ENCODE results near the gene BDH1. TPM values are rescaled to one million over a fixed set of nuclear protein-coding genes. Genes with fewer than 3 reads are reported as not detected.
"Not testable (repeated sequence)": the region's sequence is repeated elsewhere in the genome, so short reads cannot be mapped to it uniquely, and the experiment has no call there.

Gene BDH1, protein sequence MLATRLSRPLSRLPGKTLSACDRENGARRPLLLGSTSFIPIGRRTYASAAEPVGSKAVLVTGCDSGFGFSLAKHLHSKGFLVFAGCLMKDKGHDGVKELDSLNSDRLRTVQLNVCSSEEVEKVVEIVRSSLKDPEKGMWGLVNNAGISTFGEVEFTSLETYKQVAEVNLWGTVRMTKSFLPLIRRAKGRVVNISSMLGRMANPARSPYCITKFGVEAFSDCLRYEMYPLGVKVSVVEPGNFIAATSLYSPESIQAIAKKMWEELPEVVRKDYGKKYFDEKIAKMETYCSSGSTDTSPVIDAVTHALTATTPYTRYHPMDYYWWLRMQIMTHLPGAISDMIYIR
- 6.9 TPM for total RNA-seq
- 13.7 TPM for polyA plus RNA-seq

- H3K4me3 ChIP-seq (ENCODE audit: low read depth, low read length) = peak within 1 kb of the TSS; percentile 64
- under 1% methylated on average over 96 of the region's 96 CpGs for WGBS
- DNase-seq (ENCODE audit: extremely low spot score) = no peak
- H3K27ac ChIP-seq (ENCODE audit: low read depth) = peak within 1 kb of the TSS; percentile 83
- H3K36me3 ChIP-seq (ENCODE audit: insufficient read depth) = no peaks in the 10 kb centered on the region
- no peaks in the 10 kb centered on the region for H3K4me1 ChIP-seq (ENCODE audit: insufficient read depth)
Measured at GRCh38 chr3:197555281-197556261, at the start of gene BDH1. BDH1 (minus strand) TSS chr3:197555968; CDS start chr3:197546443, 9,525 bp downstream.

- Histone ChIP-seq H3K4me1 (ENCODE audit: insufficient read depth) (no peaks in the 10 kb centered on the region), H3K36me3 (ENCODE audit: insufficient read depth) (no peaks in the 10 kb centered on the region), H3K4me3 (ENCODE audit: low read depth, low read length) (no peak overlapping the region), H3K27ac (ENCODE audit: low read depth) (no peak overlapping the region)
- 95% methylated on average over 15 of the region's 15 CpGs for WGBS
- no peak for DNase-seq (ENCODE audit: extremely low spot score)
Measured at GRCh38 chr3:197603317-197603933, 47.7 kb upstream of the BDH1 start.

- H3K36me3 ChIP-seq (ENCODE audit: insufficient read depth); H3K4me3 ChIP-seq (ENCODE audit: low read depth, low read length); H3K27ac ChIP-seq (ENCODE audit: low read depth); H3K4me1 ChIP-seq (ENCODE audit: insufficient read depth); DNase-seq (ENCODE audit: extremely low spot score): not testable (repeated sequence)
- WGBS = 96% methylated on average over 30 of the region's 31 CpGs
Measured at GRCh38 chr3:197602351-197602750, 46.6 kb upstream of the BDH1 start.

DNA sequence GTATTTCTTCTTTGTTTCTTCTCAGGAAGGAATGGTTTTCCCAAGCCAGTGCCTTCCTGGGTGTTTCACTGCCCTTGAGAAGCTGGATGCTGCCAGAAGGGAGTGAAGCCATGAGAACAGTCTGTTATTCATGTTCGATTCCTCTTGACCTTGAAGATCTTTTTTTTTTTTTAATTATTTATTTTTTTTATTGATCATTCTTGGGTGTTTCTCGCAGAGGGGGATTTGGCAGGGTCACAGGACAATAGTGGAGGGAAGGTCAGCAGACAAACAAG lies 45.7 kb upstream of the BDH1 start:
- 88% methylated on average over 2 of the region's 2 CpGs for WGBS
- H3K27ac ChIP-seq (ENCODE audit: low read depth); H3K4me1 ChIP-seq (ENCODE audit: insufficient read depth): not testable (repeated sequence)

DNA sequence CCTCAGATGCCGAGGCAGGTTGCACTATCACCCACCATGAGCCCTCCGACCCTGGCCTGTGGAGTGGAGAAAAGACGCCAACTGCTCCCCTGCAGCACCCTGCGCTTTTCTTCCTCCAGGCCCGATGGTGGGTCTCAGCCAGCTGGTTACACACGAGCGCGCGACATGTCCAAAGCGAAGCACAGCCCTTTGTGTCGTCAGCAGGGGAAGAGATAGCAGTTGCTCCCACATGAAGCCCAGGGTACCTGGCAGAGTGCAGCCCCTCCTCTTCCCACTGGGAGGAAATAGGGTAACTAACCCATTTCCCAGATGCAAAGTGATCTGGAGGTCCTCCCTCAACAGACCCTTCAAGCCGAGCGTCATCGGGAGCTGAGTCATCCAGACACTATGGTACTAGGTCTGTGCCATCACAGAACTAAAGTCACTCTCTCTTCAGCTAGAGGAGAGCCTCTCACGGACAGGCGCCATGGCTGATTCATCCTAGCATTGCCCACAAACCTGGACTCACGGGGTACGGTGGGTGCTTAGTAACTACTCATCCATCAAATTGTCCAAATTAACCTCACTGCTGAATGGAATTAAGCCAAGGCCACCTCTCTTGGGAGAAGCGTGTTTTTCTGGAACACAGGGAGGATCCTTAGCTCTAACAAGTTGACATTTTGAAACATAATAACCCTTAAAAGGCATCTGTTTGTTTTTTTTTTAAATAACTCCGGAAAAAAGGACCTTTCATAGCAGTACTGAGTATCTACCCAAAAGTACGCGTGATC lies 45.2 kb upstream of the BDH1 start:
- no peaks in the 10 kb centered on the region for H3K4me1 ChIP-seq (ENCODE audit: insufficient read depth)
- no peaks in the 10 kb centered on the region for H3K36me3 ChIP-seq (ENCODE audit: insufficient read depth)
- no peak for DNase-seq (ENCODE audit: extremely low spot score)
- no peak overlapping the region for H3K27ac ChIP-seq (ENCODE audit: low read depth)
- WGBS = 91% methylated on average over 22 of the region's 22 CpGs
- no peak overlapping the region for H3K4me3 ChIP-seq (ENCODE audit: low read depth, low read length)

More for the DNA sequence above, 45.7 kb upstream of the BDH1 start:
- not testable (repeated sequence) for DNase-seq (ENCODE audit: extremely low spot score); H3K36me3 ChIP-seq (ENCODE audit: insufficient read depth); H3K4me3 ChIP-seq (ENCODE audit: low read depth, low read length)

DNA sequence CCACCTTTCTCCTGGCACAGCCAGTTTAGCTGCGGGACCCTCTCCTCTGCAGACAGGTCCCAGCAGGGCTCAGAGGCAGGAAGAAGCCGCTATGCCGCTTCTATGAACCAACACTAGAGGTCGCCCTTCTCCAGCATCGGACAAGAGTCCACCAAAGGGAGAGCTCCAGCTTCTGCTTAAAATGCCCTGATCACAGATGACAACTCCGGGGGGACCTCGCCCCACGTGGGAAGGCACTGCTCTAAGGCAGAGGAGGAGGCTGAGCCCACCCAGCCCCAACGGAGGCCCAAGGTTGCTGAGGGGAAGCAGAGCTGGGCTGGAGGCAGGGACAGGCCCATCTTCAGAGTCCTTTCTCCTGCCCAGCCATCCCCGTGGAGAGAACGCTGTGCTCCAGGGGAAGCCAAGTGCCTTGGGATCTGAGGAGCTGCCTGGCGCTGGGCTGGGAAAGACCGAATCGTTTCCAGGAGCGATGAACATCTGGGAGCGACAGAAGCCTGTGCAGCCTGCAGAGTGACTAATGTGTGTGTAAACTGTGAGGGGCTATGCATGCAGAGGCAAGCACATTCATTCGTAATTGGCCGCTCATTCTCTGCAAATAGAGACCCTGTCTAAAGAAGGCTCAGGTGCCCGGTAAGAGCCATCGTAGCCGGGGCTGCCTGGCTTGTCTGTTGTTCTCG lies 43.5 kb upstream of the BDH1 start:
- Histone ChIP-seq H3K4me1 (ENCODE audit: insufficient read depth) (no peaks in the 10 kb centered on the region), H3K27ac (ENCODE audit: low read depth) (no peak overlapping the region), H3K36me3 (ENCODE audit: insufficient read depth) (no peaks in the 10 kb centered on the region), H3K4me3 (ENCODE audit: low read depth, low read length) (no peak overlapping the region)
- WGBS = 25% methylated on average over 22 of the region's 22 CpGs
- no peak for DNase-seq (ENCODE audit: extremely low spot score)

GRCh38 chr3:197598404-197598980 lies 42.7 kb upstream of the BDH1 start:
- DNase-seq (ENCODE audit: extremely low spot score) = no peak

DNA sequence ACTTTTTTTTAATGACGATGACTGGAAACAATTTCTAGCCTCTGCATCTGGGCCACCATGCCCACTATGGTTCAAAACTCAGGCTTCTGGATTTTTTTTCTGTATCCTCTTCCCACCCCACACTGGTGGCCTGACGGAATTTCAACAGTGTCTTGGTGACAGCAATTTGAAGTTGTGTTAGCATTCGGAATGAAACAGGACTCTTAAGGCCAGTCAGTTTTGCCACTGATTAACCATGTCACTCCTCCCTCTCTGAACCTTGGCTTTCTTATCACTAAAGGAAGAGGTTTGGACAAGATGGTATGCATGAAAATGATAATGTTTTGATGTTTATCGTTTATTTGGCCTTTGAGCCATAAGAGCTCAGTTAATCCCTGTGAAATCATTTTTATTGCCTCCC lies 41.6 kb upstream of the BDH1 start:
- DNase-seq (ENCODE audit: extremely low spot score) = no peak
- Histone ChIP-seq H3K27ac (ENCODE audit: low read depth) (no peak overlapping the region), H3K4me3 (ENCODE audit: low read depth, low read length) (no peak overlapping the region), H3K4me1 (ENCODE audit: insufficient read depth) (no peaks in the 10 kb centered on the region), H3K36me3 (ENCODE audit: insufficient read depth) (no peaks in the 10 kb centered on the region)
- 42% methylated on average over 4 of the region's 4 CpGs for WGBS

More at GRCh38 chr3:197598404-197598980, 42.7 kb upstream of the BDH1 start:
- Histone ChIP-seq H3K4me3 (ENCODE audit: low read depth, low read length) (no peak overlapping the region), H3K4me1 (ENCODE audit: insufficient read depth) (no peaks in the 10 kb centered on the region), H3K36me3 (ENCODE audit: insufficient read depth) (no peaks in the 10 kb centered on the region), H3K27ac (ENCODE audit: low read depth) (no peak overlapping the region)
- 49% methylated on average over 15 of the region's 15 CpGs for WGBS

- H3K4me1 ChIP-seq (ENCODE audit: insufficient read depth) = no peaks in the 10 kb centered on the region
- no peak overlapping the region for H3K27ac ChIP-seq (ENCODE audit: low read depth)
- WGBS = 60% methylated on average over 12 of the region's 12 CpGs
- no peaks in the 10 kb centered on the region for H3K36me3 ChIP-seq (ENCODE audit: insufficient read depth)
- no peak overlapping the region for H3K4me3 ChIP-seq (ENCODE audit: low read depth, low read length)
- no peak for DNase-seq (ENCODE audit: extremely low spot score)
Measured at GRCh38 chr3:197595470-197596185, 39.9 kb upstream of the BDH1 start.

GRCh38 chr3:197593046-197593380 lies 37.2 kb upstream of the BDH1 start:
- H3K4me3 ChIP-seq (ENCODE audit: low read depth, low read length) = no peak overlapping the region
- WGBS = 88% methylated on average over 9 of the region's 9 CpGs
- H3K27ac ChIP-seq (ENCODE audit: low read depth) = no peak overlapping the region
- DNase-seq (ENCODE audit: extremely low spot score) = no peak
- H3K4me1 ChIP-seq (ENCODE audit: insufficient read depth) = no peaks in the 10 kb centered on the region
- H3K36me3 ChIP-seq (ENCODE audit: insufficient read depth) = no peaks in the 10 kb centered on the region

DNA sequence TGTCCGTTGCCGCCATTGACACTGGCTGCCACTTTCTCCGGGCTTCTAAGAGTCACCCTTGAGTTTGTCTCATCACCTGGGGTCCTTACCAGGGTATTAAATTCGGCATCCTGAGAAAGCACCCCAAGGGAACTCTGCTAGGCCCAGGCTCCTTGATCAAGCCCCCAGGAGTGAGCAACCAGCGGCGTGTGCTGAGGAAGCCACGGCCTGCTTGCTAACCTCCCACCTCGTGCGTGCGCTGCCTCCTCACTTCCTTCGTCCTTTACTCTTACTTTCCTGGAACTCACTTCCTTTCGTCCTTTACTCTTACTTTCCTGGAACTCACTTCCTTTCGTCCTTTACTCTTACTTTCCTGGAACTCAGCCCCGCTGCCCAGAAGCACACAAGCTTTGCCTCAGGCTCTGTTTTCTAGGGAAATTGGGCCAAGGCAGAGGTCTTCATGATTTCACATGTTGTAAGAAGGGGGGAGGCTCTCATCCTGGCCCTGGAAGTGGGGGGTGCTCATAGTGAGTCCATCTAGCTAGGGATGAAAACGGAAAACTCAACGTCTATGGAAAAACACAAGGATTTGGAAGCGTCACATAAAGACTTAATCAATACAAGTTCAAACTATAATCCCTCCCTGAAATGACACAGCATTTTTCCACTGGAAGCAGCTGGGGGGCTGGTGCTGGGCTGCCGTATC lies 36.7 kb upstream of the BDH1 start:
- no peak for DNase-seq (ENCODE audit: extremely low spot score)
- H3K4me3 ChIP-seq (ENCODE audit: low read depth, low read length) = no peak overlapping the region
- WGBS = 86% methylated on average over 18 of the region's 18 CpGs
- no peak overlapping the region for H3K27ac ChIP-seq (ENCODE audit: low read depth)
- H3K36me3 ChIP-seq (ENCODE audit: insufficient read depth) = no peaks in the 10 kb centered on the region
- no peaks in the 10 kb centered on the region for H3K4me1 ChIP-seq (ENCODE audit: insufficient read depth)

DNA sequence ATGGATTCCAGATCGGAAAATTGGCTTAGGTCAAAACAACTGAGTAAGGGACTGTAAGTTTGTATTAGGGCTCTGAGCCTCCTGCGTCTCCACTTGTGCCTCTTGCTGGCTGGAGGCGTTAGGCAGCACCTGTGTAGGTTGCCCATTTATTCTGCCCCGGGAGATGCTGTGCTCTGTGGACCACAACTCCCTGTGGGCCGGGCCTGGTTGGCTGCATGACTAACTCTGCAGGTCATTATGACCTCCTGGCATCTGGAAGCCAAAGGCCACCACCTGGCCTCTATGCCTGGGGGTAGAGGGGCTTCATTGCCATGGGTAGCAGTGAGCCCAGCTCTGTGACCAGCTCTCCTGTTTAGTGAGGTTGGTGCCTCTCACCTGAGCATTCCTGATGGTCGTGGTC lies 36.0 kb upstream of the BDH1 start:
- no peak for DNase-seq (ENCODE audit: extremely low spot score)
- H3K4me3 ChIP-seq (ENCODE audit: low read depth, low read length) = no peak overlapping the region
- 94% methylated on average over 6 of the region's 6 CpGs for WGBS

More for the DNA sequence above, 36.0 kb upstream of the BDH1 start:
- Histone ChIP-seq H3K4me1 (ENCODE audit: insufficient read depth) (no peaks in the 10 kb centered on the region), H3K36me3 (ENCODE audit: insufficient read depth) (no peaks in the 10 kb centered on the region), H3K27ac (ENCODE audit: low read depth) (no peak overlapping the region)

Measured in urinary bladder (tissue), 4 donors.